HG03439 (cell line): ENCODE results near the gene C3orf52.

Source experiments
- ATAC-seq: cut with Tn5 transposase; IDR thresholded peaks from one replicate; pipeline ENCODE4 v1.9.1; 2021; ENCODE audit warnings: mild to moderate bottlenecking, moderate library complexity; ENCODE audit not compliant: unreplicated experiment

The C3orf52 gene

DNA sequence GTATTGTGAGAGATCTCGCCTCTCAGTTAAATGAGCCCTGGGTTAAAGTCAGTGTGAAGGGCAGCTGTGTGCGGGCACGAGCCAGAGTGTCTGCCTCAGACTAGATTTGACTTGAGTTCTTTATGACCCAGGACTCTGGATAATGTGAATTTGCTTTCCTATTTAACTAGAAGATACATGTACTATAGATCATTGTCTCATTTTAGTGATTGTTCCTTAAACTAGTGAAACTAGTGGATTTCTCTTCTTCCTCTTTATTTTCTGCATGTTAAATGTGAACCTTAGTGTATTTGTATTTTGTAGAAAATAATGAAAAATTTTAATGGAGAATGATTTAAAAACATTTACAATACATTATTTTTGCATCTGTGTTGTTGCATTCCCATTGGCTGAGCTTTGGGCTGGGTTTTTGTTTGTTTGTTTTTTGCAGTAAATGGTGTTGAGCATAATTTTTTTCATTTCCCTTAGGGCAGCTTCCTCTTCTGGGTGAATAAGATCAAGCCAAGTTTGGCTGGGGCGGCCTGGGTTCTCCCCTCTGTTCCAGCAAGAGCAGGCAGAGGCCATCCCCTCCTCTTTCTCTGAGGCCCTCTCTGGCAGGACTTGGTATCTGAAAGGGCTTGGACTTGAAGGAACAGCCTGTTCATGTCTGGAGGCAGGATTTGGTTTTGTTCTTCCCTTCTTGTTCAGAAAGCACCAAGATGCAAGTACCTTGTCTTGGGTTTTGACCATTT lies 31.8 kb downstream of the C3orf52 start:
- ATAC-seq: no peak

- no peak for ATAC-seq
Measured at GRCh38 chr3:112119962-112120836, 34.0 kb downstream of the C3orf52 start.

DNA sequence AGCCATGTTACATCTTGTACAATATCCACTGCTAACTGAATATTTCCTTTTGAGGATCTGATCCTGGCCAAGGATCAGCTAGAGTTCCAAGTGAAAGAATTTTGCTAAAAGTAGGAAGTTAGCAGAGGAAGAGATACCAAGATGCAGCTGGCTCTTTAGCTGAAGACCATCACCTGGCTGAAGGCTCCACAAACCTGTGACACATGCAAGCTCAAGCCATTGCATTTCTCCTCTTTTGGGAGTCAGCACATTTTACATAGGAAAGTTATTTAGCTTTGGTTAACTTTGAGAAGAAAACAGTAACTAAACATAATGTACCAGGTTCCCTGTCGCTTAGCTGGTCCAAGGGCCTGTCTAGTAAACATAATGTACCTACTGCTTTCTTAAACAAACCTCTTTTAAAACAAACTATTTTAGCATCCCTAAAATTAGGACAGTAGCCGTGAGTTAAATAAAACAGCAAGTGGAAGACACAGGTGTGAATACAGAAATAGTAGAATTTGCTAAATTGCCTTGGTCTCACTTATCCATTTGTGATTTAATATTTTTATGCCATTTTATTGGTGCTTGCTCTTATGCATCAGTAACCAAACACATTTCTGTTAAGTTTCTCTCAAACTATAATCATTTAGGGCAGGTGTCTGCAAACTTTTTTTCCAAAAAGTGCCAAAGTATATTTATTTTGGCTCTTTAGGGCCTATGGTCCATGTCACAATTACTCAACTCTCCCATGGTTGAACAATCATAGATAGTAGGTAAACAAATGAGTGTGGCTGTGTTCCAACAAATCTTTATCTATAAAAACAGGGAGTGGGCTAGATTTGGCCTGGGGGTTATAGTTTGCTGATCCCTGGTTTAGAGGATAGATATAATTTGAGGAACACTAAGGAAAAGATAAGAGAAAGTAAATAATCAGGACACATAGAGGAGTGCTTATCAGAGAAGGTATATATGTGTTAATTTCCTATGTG lies 35.7 kb downstream of the C3orf52 start:
- no peak for ATAC-seq

GRCh38 chr3:112122870-112123269 lies 36.7 kb downstream of the C3orf52 start:
- ATAC-seq: no peak

GRCh38 chr3:112123548-112123947 lies 37.4 kb downstream of the C3orf52 start:
- no peak for ATAC-seq

DNA sequence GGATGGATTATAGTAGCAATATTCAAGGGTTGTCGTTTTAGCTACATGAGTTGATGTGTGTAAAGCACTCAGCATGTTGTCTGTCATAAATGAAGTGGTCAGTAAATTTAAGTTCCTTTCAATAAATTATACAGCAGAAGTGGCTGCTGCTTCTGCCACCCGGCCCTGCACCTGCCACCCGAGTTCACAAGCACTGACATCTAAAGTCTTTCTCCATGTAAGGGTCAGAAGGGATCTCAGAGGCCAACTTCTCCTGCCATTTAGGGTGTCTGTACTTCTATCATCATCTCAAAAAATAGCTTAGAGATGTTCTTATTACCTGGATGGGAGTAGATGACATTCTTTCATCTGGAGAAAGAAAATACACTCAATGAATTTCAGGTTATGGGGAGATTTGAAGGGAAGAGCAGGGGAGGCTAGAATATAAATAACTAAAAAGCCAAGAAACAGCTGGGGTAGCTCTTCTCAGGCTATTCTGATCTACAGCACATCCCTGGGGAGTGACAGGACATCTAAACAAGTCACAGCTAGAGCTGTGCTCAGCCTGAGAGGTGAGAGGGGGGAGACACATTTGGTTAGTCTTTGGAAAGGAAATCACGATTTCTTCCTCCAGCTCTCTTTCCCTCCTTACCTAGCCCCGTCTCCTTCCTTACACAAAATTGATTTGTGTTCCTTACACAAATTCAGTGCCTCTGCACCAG lies 38.9 kb downstream of the C3orf52 start:
- ATAC-seq: no peak

DNA sequence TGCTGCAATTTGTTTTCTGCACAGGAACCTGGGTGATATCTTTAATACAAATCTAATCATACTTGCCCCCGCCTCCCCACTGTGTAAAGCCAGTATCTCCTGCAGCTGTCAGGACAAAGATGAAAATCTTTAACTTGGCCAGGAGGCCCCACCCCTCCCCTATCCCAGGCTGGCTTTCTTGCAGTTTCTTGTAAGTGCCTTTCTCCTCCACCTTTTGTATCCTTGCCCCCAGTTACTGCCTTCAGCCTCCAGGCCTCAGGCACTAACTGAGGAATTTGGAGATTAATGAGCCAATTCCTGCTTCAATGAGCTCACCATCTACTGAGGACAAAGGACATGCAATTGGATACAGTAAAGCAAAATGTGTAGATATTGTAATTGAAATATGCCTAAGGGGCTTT lies 40.3 kb downstream of the C3orf52 start:
- ATAC-seq: no peak

DNA sequence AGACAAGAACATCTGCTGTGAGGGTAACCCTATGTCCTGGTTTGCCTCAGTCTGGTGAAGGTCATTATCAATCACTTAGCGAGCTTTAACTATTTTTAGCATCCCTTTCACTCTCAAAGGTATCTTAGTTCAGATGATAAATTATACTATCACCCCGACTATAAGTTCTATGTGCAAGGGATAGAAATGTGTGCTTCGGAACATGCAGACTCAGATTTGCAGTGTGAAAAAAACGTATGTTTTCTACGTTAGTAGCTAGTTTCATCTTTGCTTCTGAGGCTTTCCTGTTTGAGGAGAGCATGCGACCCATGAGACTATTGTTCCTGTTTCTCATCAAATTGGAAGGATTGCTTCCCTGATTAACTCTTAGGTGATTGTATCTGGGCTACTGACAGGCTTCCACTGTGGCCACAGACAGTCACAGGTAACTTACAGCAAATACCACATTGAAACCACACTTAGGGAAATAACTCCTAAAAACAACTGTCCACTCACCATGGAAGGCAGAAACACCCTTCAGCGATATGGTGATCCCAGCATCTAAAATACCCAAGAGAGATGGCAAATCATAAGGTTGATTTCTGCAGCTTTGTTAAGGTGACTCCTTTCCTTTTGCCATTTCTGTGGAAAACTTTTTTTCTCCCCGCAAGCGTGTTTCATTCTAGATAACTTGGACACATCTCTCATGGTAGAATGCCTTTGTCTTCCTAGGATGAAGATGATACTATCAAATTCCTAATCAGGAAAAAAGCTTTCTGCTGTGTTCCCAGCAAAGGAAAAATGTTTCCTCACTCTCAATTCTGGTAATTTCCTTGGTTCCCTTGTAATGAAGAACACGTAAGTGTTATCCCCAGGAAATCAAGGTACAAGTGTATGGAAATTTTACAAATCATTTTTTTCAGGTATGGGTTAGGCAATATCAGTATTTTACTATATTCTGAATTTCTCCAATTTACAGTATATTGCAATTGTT lies 41.6 kb downstream of the C3orf52 start:
- no peak for ATAC-seq

DNA sequence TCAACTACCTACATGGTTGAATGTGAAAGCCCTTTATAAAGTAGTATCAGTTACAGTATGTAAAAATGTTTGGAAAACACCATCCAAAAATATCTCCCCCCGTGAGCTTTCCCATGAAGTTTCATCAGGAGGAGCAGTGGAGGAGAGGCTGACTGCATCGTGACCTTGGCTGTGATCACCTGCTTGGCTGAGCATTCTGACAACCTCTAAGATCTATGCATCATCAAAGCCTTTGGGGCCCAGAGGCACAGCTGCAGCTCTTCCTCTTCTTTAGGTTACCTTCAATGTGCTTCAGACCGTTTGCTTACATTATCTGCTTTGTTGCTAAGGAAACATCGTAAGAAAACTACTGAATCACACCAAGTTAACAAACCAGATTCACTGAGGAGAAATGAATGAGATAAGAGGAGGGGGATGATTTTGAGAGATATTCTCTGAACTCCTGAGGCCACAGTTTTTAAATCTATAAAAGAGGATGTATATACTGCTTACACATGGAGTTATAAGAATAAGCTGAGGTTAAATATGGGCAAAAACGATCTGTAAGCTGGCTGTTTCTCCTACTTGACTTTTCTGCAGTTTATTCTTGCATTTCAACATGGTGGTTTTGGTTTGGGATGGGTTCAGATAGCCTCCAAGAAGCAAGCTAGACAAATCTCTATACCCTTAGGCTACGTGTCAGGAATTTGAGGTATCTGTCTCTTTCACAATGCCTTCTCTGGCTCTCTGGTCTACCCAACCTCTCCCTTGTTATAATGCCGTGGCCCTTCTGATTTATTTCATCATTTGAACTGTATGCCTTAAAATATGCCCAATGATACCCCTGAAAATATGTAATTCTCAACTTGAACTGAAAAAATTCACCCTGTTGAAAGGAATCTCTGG lies 42.9 kb downstream of the C3orf52 start:
- ATAC-seq: no peak

DNA sequence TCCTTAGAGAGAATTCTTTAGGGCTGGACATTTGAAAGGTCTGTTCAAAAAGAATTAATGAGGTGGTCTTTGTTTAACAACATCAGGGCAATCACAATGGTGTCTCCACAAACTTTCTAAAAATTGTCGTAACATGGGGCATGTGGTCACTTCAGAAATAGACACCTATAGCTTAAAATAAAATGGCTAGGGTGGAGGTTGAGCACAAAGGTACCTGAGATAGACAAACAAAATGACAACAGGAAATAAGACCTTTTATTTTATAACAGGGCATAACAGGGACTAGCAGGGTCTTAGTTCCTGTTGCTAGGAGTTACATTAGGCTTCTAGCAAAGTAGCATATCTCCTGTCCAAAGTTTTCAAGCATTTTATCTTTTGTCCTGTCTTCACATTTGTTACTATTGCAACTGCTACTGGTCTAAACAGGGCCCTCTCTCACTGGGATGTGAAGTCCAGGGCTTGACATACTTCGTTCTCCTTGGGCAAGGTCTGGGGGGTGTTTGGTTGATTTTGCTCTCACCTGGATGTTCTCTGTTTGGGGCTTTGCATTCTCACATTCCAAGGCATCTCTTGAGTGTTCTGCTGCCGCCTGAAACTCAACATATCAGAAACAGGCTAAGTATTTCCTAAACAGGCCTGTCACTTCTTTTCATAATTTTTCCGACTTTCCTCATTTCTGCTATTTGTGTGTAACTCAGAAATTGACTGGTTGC lies 43.9 kb downstream of the C3orf52 start:
- no peak for ATAC-seq

- no peak for ATAC-seq
Measured at GRCh38 chr3:112130638-112130993, 44.4 kb downstream of the C3orf52 start.

- ATAC-seq: no peak
Measured at GRCh38 chr3:112131111-112131510, 44.9 kb downstream of the C3orf52 start.

GRCh38 chr3:112132088-112132487 lies 45.9 kb downstream of the C3orf52 start:
- no peak for ATAC-seq

- no peak for ATAC-seq
Measured at GRCh38 chr3:112132554-112132953, 46.4 kb downstream of the C3orf52 start.

GRCh38 chr3:112132975-112133448 lies 46.8 kb downstream of the C3orf52 start, which contains the start of gene GCSAM:
Gene GCSAM (minus strand): TSS chr3:112133248. CDS start chr3:112133120, 128 bp downstream.
- ATAC-seq: peak; percentile 66

DNA sequence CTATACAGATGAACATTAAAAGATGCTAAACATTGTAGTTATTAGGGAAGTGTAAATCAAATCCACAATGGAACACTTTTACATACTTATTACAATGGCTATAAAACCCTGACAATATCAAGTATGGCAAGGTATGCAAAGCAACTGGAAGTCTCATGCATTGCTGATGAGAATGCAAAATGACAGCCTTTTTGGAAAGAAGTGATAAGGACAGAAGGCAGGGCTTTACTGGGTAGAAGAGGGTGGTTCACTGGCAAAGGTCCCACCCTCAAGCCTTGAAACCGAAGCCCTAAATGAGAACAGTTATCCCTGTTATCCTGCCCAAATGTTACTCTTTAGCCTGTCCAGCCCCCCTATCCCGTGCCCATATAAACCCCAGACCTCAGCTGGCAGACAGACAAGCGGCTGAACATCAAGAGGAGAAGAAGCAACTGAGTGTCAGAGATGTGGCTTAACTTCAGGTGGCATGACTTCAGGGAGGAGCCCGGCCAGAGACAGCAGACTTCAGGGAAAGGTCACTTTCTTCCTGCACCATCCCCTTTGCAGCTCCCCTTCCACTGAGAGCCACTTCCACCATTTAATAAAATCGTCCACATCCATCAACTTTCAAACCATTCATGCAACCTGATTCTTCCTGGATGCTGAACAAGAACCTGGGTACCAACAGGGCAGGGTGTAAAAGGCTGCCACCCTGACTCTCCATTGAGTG lies 47.6 kb downstream of the C3orf52 start:
- no peak for ATAC-seq
